Activated CD4-positive, CD25-positive, alpha-beta regulatory T cell treated with anti-CD3 and anti-CD28 coated beads, Interleukin-2, amount 50 U/mL, for 24 hours (primary cell): ENCODE measurements around the gene SHROOM4.

ENCODE experiments used
- ATAC-seq, 2 donors: fragments of 150-1000 bp; cut with Tn5 transposase; one replicate each; pipeline ENCODE4 v1.10.0; 2021; ENCODE audit warnings: mild to moderate bottlenecking in 1 of 2, moderate library complexity in 1 of 2

SHROOM4 gene

DNA sequence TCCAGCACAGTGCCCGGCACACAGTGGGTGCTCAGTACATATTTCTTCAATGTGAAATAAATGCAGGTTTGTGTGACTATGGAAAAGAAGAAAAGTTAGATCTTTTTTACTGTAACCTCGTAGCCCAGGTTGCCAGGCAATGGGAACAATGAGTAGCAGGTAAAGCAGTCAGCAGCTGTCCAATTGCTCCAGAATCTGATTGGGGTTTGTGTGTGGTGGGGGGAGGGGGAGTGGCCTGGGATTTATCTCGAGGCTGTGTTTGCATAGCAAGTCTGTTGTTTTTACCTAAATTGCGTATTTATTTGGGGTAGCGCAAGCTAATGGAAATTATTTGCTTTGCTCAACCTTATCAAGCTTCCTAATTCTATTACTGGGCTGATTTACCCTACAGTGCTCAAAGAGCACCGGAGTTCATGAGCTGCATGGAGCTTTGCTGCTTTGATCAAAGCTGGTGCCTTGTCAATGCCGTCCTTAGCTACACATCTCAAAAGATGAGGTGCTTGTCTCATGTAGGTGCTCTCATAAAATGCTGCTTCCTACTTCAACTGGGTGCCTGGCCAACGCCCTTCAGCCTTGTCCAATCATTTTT, 198.3 kb downstream of the SHROOM4 start:
- no peak for ATAC-seq

DNA sequence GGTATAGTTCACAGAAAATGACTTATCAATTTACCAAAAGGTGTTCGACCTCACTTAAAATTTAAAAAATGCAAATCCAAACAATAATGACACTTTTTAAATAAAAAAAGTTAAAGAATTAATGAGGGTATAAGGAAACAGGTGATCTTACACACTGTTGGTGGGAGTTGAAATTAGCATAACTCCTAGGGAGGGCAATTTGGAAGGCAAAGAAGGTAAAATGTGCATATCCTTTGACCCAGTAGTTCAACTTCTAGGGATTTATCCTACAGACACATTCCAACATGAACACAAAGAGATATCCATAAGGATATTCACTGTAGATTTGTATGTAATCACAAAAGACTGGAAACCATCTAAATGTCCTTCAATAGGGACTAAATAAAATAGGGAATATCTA, 199.5 kb downstream of the SHROOM4 start:
- no peak for ATAC-seq

- ATAC-seq, result no peak
Measured at GRCh38 chrX:50613846-50614245, 200.1 kb downstream of the SHROOM4 start.

DNA sequence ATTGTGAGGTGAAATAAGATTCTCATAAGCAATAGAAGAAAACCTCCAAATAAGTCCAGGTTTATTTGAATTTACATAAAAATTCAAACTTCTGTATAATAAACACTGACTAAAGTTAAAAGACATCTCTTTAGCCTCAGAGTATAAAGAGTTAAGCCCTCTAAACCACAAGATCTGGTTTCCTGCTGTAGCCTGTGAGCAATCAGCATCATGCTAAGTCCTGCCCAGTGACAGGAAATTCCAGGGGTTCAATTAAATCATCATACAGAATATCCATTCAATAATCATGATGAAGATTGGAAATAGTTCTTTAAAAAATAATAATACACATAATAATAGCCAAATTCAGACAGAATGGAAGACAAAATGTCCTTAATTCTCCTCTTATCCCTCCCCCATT, 204.2 kb downstream of the SHROOM4 start:
- no peak for ATAC-seq

- ATAC-seq, result no peak
Measured at GRCh38 chrX:50606300-50606950, 207.6 kb downstream of the SHROOM4 start.

- no peak for ATAC-seq
Measured at GRCh38 chrX:50596056-50596455, 217.9 kb downstream of the SHROOM4 start.

DNA sequence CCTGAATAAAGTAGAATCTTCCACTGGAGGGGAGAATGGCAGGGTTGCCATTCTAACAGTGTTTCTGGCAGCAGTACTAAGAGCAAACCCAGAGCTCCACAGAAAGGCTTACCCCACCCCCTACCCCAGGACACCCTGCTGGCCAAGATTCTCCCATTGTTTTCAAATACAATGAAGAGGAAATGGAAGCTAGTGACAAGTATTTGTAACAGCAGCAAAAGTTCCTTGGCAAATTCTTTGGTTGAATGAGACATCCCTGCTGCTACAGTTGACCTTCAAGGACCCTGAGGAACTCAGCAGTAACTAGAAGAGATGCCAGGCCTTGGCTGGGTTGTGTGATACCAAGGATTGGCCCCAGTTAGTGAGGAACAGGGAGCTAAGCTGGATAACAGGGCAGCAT, 219.2 kb downstream of the SHROOM4 start:
- ATAC-seq, result no peak

DNA sequence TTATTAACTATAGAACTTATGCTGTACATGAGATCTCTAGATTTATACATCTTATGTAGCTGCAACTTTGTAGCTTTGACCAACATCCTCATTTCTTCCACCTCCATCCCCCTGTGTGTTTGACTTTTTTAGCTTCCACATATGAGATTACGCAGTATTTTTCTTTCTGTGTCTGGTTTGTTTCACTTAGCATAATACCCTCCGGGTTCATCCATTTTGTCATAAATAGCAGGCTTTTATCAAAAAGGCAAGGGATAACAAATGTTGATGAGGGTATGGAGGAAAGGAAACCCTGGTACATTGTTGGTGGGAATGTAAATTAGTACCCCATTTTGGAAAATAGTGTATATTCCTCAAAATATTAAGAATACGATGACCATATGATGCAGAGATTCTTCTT, 227.0 kb downstream of the SHROOM4 start:
- ATAC-seq, result no peak

GRCh38 chrX:50586407-50586806, 227.6 kb downstream of the SHROOM4 start:
- ATAC-seq, result no peak

DNA sequence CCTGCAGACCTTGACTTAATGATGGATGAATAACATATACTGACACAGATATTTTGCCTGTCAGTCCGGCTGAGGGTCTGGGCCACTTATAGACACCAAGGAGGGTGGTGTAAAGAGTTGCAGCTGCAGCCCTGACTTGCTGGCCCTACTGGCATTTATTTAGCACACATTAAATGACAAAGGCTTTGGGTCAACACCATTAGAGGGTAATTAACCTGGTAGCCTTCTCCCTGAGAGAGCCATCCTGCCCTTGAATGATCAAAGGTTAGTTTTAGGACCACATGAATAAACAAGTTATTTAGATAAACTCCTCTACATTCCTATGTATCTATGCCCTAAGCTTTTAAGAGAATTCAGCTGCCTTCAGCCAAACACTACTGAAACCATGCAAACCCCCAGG, 232.6 kb downstream of the SHROOM4 start:
- no peak for ATAC-seq

- no peak for ATAC-seq
Measured at GRCh38 chrX:50579955-50580354, 234.0 kb downstream of the SHROOM4 start.

DNA sequence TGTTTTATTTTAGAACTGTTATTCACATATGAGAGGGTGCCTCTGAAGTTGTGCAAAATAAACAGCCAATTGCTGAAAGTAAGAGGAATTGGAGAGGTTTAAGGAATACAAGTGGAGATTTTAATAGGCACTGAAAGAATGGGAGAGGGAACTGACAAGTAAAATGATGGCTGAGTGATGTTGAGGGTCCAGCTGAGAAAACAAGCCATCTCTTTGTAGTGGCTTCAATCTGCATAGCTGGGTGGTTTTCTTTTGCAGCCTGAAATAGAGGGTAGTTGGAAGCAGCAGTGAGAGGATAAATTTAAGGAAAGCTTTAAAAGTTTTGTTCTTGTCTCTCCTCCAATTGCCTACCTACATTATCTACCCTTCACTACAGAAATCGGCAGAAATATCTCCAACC, 236.7 kb downstream of the SHROOM4 start:
- ATAC-seq, result no peak

DNA sequence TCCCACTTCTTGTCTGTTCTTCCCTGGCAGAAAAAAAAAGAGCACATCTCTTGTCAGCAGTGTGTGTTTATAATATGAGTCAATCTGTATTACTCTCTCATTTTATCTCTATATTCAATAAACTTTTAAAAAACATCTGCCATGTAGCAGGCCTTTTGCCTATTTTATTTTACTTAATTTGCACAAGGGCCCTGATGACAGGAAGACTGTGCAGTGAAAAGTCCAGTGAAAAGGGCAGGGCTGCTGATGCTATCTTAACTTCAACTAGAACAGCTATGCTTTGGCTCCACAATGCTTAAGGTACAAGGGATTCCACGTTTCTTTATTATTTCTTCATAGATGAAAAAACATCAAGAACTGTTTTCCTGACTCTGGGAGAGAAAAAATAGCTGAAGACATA, 246.4 kb downstream of the SHROOM4 start:
- ATAC-seq, result no peak

- ATAC-seq, result no peak
Measured at GRCh38 chrX:50565718-50566117, 248.3 kb downstream of the SHROOM4 start.
